ENCODE measurements around the gene HRNR.

GRCh38 chr1:152197361-152197941 lies 26.5 kb downstream of the HRNR start:
- TF ChIP-seq CTCF (IDR thresholded peaks at IDR 0.05) (no peak), POLR2A (IDR thresholded peaks at IDR 0.05) (no peak), EP300 (IDR thresholded peaks at IDR 0.05) (no peak)

Data from upper lobe of left lung (tissue), 4 donors.